GM19023 (cell line): ENCODE results near the gene WASL.
"Not testable (repeated sequence)": the region's sequence is repeated elsewhere in the genome, so short reads cannot be mapped to it uniquely, and the experiment has no call there.

Source experiments
- ATAC-seq: cut with Tn5 transposase; IDR thresholded peaks from one replicate; pipeline ENCODE4 v1.9.1; 2021; ENCODE audit warnings: mild to moderate bottlenecking, moderate library complexity; ENCODE audit not compliant: unreplicated experiment

WASL gene

DNA sequence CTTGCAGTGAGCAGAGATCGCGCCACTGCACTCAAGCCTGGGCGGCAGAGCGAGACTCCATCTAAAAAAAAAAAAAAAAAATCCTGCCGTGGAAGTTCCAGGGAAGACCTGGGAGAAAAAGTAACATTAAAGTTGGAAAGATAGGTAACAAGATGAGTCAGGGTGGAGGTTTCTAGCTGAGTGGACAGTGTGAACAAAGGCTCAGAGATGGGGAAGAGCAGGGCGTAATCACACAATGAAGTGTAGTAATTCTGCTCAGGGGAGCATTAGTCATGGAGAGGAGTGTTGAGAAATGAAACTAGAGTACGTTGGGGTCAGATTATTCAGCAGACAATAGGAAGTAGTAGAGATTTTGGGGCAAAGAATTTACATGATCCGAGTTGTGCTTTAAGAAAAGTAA, 21.6 kb upstream of the WASL start:
- ATAC-seq, result peak; percentile 90

DNA sequence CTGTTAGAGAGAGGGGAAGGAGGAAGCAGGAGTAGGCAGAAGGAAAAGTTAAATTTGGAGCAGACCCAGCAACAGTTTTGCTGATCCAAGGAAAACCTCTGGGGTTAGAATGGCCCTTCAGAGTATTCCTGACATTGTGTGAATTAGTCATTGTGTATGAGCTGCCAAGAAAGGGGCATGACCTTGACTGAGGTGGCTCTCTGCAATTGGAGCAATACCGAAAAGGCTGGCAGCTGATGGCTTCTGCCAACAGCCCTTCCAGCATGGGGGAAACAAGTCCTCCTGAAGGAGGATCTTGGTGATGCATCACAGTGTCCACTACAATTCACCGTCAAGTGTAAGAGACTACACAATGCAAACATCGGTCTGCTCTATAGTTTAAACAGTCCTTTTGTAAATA, 20.6 kb upstream of the WASL start:
- ATAC-seq, result no peak

DNA sequence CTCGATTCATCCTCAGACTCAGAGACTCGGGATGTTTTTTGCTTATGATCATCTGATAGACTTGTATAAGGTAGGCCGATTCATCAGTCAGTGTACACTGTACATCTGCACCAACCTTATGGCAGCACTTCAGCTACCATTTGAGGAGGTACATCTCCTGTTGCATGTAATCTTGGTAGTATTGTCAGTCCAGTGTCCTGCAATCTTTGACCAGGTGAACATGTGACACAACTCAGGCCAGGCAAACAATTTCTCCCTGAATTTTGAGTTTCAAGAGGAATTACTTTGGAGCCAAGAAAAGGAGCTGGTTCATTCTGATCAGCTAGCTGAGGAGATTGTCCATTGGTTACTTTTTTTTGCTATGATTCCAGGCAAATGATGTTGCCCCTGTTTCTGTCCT, 19.7 kb upstream of the WASL start:
- no peak for ATAC-seq

DNA sequence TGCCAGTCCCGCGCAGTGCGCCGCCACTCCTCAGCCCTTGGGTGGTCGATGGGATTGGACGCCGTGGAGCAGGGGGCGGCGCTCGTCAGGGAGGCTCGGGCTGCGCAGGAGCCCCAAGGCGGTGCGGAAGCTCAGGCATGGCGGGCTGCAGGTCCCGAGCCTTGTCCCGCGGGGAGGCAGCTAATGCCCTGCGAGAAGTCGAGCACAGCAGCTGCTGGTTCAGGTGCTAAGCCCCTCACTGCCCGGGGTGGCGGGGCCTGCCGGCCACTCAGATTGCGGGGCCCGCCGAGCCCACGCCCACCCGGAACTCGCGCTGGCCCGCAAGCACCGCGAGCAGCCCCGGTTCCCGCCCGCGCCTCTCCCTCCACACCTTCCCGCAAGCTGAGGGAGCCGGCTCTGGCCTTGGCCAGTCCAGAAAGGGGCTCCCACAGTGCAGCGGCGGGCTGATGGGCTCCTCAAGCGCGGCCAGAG, 14.4 kb upstream of the WASL start:
- no peak for ATAC-seq

DNA sequence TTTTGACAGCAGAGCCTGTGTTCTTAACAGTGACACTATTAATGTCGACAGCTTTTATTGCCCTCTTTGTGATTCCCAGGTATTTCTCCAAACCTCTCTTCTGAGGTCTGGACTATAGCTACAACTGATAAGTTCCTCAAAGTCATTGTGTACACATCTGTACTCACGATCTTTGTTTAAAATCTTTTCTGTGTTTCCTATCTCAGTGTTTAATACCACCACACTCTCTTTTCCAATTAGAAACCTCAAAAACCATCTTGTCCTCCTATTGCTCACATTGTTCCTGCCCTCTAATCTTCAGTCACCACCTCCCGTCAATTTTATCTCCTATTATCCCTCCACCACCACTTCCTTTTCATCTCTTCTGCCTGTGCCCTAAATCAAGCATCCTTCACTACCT, 12.9 kb upstream of the WASL start:
- ATAC-seq, result no peak

DNA sequence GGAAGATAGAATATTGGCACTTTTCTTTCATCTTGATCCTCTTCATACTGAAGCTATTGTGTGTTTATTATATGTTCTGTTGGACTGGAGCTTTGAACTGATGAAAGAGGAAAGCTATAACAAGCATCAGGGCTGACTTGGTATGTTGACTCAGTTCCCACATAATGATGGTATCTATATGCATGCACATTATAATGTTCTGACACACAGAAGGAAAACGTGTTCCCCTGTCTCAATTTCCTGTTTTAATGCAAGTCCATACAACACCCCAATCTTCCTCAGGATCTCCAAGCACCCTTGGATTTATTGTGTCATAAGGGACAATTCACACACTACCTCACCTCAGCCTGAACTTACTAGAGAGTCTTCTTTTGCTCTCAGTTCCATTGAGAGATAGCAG, 8.3 kb upstream of the WASL start:
- ATAC-seq, result no peak

DNA sequence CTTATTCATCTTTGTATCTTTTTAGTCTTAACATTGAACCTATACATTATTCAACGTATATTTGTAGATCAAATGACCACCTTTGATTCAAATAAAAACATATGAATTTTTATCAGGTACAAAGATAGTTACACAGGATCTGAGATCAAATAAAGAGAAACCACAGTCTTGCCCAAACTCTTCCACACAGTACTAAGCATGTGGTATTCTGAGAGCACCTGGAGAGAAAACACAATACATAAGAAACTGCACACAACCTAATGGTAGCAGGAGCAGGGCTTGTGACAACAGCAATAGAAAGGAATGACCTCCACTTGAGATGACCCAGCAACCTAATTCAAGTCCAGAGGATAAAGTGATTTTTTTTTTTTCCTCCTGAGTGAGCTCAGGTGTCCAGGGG, 6.5 kb upstream of the WASL start:
- no peak for ATAC-seq

DNA sequence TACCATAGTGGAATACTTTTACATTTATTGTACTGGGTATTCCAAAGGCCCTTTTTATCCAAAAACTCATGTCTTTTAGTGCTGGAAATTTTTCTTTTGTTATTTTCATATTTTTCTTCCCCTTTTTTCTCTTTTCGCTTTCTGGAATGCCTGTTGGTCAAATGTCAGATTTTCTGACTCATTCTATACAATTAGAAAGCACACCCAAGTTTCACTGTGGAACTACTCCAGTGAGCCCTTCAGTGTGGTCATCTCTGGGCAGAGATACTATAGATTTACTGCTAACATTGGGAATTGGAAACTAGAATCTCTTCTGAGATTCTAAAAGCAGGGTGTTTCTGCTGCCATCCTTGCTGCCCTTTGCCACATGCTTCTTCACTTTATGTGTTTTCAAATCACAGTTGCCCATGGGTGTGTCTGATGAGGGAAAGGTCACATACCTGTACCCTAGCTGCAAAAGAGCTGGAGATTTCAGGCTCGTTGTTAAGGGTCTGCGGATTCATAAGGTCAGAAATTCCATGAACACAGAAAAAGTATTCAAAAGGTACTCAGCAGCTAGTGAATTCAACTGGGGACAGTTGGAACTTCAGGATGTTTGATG, 5.6 kb upstream of the WASL start:
- no peak for ATAC-seq

DNA sequence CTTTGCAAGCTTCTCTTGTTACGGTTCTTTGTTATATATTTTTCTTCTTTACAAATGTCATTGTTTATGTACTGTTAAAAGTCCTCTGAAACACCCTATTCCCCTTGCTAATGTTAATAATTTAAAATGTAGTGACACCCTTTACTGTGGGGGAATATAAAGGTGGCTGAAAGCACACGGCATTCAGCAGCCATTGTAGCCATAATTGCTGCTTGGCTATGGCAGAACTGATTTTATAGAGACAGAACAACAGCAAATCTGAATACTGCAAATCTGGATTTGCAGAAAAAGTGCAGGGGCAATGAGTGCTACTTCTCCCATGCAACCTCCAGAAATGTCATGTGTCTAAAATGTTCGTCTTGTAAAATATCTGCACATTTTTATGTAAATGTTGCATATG, 3.7 kb upstream of the WASL start:
- no peak for ATAC-seq

DNA sequence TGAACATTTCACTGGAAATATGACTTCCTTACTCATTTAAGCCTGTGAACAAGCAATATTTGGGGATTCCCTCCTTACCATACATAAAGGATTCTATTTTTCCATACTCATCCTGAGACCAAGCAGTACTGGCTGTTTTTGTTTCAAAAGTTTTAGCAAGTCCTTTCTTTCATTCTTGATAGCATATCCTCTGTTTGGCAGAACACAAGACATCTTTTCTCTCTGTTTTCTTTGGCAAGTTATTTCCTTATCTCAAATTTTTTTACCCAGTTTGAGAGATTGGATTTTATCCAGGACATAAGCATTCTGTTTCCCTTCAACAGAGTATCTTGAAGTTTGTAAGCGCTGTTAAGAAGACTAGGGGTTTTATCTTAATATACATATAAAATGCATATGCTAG, 3.0 kb upstream of the WASL start:
- ATAC-seq, result no peak

DNA sequence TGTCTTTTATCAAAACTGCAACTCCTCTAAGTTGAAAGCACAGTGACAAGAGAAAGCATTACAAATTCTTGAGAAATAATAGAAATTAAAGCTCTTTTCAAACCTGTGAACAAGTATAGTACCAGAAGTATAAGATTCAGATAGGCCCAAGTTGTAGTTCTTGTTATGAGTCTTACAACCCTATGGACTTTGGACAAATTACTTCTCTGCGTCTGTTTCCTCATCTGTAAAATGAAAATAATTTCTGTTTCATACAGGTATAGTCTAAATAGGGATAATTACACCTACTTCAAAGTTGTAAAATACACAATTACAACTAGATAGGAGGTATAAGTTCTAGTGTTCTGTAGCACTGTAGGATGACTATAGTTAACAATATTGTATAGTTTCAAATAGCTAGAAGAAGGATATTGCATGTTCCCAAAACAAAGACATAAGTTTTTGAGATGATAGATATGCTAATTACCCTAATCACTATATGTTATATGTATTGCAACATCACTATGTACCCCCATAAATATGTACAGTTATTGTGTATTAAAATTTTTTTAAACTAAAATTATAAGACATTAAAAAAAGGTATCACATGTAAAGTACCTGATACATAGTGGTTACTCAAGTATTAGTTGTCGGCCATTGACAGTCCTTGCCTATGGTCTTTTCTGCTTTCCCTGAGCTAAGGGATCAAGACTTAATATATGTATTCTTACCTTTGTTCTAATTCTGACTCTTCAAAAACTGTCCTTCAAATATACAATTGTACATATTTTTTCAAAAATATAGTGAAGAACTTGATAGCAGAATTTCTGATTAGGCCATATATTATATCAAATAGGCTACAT, 1.8 kb upstream of the WASL start:
- no peak for ATAC-seq

DNA sequence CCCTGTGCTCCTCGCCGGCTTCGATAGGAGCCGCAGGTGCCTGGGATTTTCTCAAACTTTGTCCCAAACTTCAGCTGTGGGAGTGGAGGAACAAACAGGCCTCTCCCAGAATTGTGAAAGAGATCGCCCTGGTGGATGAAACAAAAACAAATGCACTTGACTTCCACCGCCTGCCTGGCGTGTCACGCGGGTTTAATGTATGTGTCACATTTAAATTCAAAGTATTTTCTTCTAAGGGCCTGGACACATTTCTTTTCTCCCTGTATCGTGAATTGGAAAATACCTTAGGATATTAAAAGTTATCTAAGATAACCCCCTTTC, 694 bp upstream of the WASL start:
- ATAC-seq, result peak; percentile 20

DNA sequence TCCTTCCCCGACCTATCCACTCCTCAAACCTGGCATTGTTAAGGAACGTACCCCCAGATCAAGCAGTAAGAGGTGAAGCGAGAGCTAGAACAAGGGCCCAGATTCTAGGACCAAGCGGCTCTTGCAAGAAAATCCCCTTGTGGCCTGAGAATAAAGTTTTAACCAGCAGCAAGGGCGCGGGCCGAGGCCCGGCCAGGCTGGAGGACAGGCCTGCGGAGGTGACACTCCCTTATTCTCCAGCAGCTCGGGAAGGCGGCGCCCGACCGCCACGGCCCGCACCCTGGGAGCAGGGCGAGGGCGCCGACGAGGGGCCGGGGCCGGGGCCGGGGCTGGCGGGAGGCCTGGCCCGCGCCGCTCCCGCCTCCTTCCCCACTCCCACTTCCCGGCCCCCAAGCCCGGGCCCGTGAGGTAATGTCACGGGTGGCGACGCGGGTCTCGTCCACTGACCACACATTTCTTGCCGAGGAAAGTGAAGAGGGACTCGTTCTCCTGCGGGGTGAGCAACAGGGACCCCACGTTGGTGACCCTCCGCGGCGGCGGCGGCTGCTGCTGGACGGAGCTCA, 551 bp downstream of the WASL start:
- peak; percentile 26 for ATAC-seq

DNA sequence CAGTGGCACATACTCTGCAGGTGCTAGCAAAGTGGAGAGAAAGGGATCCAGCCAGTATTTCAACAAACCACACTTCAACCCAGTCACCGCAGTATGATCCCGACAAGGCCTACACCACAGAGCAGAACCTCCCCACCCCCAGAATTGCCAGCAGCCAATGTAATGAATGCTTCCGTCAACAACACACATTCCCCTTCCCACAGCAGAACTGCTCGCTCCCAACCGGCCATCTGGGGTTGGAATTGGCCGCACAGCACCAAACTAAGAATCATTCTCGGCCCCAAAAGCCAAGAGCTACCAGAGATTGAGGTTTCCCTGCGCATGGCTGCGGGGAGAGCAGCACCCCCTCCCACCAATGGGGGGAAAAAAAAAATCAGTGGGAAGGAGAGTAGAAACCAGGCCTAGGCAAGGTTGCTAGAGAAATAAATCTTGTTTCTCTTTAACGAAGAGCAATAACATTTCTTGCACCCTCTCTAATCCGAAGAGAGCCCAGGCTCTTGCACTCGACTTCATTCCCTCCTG, 1.1 kb downstream of the WASL start:
- ATAC-seq, result no peak

DNA sequence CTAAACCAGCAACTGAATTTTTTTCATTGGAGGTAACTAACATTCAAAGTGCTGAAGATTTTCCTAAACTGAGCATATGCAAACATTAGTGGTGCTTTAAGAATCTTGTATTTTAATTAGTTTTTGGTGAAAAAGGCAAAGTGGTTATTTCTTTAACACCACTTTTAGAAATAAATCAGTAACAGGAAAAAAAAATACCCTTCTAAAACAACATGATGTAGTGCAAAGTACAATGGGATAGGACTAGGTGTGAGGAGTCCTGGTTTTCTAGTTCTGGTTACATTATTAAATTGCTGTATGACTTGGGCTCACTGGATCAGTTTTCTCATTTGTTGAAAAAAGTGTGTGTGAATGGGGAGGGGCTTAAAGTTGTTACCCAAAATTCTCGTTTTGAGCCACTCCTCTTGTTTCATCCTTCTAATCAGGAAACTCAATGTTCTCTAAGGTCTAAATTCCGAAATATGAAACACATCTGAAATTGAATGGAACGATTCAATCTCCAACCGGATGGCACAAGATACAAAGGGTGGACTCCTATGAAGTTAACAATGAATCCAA, 1.8 kb downstream of the WASL start:
- no peak for ATAC-seq

DNA sequence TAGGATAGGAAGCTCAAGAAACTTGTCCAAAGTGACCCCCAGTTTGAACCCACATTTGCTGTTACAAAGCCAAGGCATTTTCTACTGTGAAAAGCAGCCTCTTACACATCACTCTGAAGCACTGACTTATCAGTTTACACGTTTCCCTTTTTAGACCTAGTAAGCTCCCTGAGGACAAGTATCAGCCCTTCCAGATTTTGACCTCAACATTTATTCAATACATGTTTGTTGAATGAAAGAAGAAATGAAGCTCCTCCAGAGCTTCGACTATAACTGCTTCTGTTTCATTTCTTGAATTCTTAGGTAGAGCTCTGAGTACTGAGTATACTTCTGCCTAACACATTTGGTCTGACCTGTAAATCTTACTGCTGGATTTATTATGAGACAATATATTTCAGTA, 2.7 kb downstream of the WASL start:
- no peak for ATAC-seq

DNA sequence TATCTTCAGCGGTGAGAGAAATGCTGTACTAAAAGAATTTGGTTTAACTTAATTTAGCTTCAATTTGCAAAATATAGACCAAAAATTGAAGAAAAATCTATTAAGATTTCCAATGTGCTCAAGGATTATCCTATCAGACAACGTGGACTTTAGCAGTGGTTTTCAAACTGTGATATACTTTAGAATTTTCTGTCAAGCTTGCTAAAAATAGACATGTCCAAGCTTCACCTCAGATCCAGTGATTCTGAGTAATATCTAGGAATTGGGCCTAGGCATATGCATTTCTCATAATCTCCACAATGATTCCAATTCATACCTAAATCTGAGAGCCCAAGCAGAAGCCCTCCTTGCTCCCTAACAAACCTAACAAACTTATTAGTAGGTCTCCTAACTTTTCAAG, 3.4 kb downstream of the WASL start:
- ATAC-seq, result no peak

DNA sequence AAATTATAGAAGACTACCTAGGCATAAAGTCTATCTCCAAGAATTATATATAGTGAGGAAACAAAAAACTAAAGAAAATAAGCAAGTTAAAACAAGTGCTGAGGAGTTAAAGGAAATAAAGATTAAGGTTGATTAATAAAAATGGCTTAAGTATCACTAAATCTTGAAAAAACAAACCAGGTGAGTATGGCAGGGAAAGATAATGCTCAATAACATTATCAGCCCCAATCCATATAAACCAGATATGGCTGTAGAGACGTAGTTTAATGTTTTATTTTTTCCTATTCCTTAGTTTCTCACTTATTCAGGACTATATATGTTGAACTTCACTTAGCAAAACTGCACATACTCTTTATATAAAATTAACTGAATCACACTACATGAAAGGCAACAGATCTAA, 4.4 kb downstream of the WASL start:
- ATAC-seq, result no peak

DNA sequence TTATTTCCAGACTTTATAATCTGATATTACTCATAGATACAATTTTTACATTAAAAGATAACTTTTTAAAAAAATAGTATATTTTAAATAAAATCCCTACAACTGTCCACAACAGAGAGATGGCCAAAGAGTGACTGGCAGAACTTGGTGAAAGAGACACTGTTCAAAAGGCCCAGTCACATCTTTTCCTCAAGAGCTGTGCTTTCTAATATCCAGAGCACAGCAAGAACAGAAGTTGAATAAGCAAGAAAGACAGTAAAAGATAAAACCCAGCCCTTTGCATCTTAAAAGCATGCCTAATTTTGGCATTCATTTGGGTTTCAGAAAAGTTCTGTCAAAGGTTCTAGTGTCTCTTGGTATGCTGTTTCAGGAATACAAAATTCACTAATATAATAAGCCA, 6.9 kb downstream of the WASL start:
- ATAC-seq, result no peak

DNA sequence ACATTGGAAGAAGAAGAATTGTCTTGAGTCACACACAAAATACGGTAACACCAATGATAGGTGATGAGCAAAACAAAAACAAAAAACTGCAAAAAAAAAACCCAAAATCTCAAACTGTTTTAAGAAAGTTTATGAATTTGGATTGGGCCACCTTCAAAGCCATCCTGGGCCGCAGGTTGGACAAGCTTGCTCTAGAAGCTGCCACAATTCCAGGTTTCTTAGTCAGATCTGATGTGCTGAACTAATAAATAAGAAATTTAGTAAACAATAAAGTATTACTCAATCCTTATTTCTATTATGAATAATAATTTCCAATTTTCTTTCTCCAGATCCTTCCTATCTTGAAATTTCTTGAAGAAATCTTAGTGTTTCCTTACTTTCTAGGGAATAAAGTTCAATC, 10.0 kb downstream of the WASL start:
- no peak for ATAC-seq

DNA sequence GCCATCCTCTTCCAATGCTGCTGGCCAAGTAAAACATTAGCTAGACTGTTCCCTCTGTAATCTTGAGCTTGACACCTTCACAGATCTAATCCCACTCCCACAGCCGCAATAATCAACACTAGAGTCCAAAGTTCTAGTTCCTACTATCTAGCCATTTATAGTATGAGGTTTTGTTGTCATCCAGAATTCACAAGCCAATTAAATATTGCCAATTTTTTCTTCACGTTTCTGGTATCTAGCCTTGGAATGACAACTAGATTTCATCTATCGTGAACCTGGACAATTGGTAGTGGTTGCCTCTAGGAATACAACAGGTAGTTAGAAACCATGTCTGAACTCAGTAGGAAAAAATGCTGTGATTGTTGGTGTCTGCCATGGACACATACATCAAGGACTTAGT, 10.4 kb downstream of the WASL start:
- ATAC-seq, result no peak

DNA sequence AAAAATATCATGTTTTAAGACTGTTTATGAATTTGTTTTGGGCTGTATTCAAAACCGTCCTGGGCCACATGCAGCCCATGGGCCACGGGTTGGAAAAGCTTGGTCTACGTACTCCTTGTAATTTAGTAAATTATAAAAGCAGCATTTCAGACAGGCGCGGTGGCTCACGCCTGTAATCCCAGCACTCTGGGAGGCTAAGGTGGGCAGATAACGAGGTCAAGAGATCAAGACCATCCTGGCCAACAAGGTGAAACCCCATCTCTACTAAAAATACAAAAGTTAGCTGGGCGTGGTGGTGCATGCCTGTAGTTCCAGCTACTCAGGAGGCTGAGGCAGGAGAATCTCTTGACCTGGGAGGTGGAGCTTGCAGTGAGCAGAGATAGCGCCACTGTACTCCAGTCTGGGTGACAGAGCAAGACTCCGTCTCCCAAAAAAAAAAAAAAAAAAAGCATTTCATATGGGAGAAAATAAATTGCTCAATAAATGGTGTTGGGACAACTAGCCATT, 11.6 kb downstream of the WASL start:
- not testable (repeated sequence) for ATAC-seq
